ENCODE measurements around the gene NLRP9. TPM values are rescaled to one million over a fixed set of nuclear protein-coding genes. Genes with fewer than 3 reads are reported as not detected.

NLRP9 gene
- total RNA-seq, 1 donor from 2014 or later, result not detected

DNA sequence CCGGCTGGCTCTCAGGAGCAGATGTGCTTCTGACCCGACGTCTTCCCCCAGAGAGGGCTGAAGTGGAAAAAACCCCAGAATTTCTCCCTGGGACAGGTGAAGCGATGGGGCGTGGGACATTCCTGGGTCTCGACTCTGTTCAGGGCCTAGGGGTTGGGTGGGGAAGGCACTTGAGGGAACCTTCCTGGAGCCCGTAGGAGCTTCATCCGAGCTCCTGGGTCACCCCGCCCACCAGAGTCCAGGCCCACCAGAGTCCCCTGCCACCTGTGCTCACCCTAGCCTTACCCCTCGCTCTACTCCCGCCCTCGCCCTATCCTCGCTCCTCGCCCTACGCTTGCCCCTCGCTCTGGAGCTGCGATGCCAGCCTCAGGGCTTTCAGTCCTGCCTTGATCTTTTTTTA is 39.9 kb downstream of the NLRP9 start:
- DNase-seq (ENCODE audit: low spot score in 2 of 2, unreplicated experiment in 2 of 2), result no peak
- TF ChIP-seq CTCF (IDR thresholded peaks at IDR 0.05; ENCODE audit: unreplicated experiment), result no peak
- Mint-ChIP-seq H3K4me3 (no peak overlapping the region), H3K9me3 (peaks cover 7% of the 10 kb centered on the region), H3K27ac (no peak overlapping the region), H3K4me1 (no peaks in the 10 kb centered on the region), H3K27me3 (ENCODE audit: low read depth) (no peaks in the 10 kb centered on the region), H3K36me3 (peaks cover 42% of the 10 kb centered on the region)

DNA sequence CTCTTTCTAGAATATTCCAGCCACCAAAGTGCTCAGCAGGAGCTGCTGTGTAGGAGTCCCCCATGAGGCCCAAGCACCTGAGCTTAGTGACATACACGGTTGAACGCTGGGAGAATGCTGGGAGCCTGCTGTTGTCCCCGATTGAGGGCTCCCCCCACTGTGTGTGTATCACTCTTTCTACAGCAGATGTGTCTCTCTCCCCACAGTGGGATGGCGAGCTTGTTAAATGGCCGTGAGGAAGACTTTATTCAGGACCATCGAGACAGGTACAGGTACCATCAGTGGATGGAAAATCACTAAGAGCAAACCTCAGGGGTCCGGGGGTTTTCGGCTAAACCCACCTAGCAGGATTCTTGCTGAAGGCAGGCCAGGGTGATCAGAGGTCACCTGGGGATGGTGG is 40.5 kb downstream of the NLRP9 start:
- Mint-ChIP-seq H3K27me3 (ENCODE audit: low read depth) (no peaks in the 10 kb centered on the region), H3K4me1 (no peaks in the 10 kb centered on the region), H3K27ac (no peak overlapping the region), H3K9me3 (peaks cover 7% of the 10 kb centered on the region), H3K36me3 (peaks cover 39% of the 10 kb centered on the region), H3K4me3 (no peak overlapping the region)
- no peak for TF ChIP-seq CTCF (IDR thresholded peaks at IDR 0.05; ENCODE audit: unreplicated experiment)
- no peak for DNase-seq (ENCODE audit: low spot score in 2 of 2, unreplicated experiment in 2 of 2)

DNA sequence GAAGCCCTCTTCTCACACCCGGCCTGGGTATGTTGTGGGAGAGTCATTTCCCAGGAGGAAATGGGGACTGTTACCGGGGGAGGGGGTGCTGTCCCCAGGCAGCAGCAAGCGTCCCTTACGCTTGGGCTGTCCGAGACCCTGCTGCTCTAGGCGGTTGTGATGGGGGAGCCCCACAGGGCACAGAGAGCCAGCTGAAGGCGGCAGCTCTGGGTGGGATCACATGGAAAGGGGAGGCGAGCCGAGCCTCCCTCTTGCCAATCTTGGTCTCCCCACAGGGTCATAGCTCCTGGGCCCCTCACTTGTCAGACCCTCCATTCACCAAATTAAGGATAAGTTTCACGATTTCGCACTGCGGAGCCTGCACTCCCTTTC is 41.1 kb downstream of the NLRP9 start:
- Mint-ChIP-seq H3K27me3 (ENCODE audit: low read depth) (no peaks in the 10 kb centered on the region), H3K36me3 (peaks cover 34% of the 10 kb centered on the region), H3K4me1 (no peaks in the 10 kb centered on the region), H3K27ac (no peak overlapping the region), H3K4me3 (no peak overlapping the region), H3K9me3 (peaks cover 4% of the 10 kb centered on the region)
- no peak for TF ChIP-seq CTCF (IDR thresholded peaks at IDR 0.05; ENCODE audit: unreplicated experiment)
- no peak for DNase-seq (ENCODE audit: low spot score in 2 of 2, unreplicated experiment in 2 of 2)

GRCh38 chr19:55696301-55697068 is 41.7 kb downstream of the NLRP9 start:
- H3K27me3 Mint-ChIP-seq (ENCODE audit: low read depth), result no peaks in the 10 kb centered on the region
- no peak overlapping the region for H3K4me3 Mint-ChIP-seq
- TF ChIP-seq CTCF (IDR thresholded peaks at IDR 0.05; ENCODE audit: unreplicated experiment), result no peak
- no peaks in the 10 kb centered on the region for H3K4me1 Mint-ChIP-seq
- DNase-seq (ENCODE audit: low spot score in 2 of 2, unreplicated experiment in 2 of 2), result no peak
- peaks cover 1% of the 10 kb centered on the region for H3K9me3 Mint-ChIP-seq
- H3K27ac Mint-ChIP-seq, result no peak overlapping the region
- H3K36me3 Mint-ChIP-seq, result peaks cover 31% of the 10 kb centered on the region

GRCh38 chr19:55695511-55696290 is 42.5 kb downstream of the NLRP9 start:
- no peaks in the 10 kb centered on the region for H3K9me3 Mint-ChIP-seq
- no peak overlapping the region for H3K27ac Mint-ChIP-seq
- DNase-seq (ENCODE audit: low spot score in 2 of 2, unreplicated experiment in 2 of 2), result no peak
- H3K4me1 Mint-ChIP-seq, result no peaks in the 10 kb centered on the region
- H3K36me3 Mint-ChIP-seq, result peaks cover 29% of the 10 kb centered on the region
- H3K4me3 Mint-ChIP-seq, result no peak overlapping the region
- TF ChIP-seq CTCF (IDR thresholded peaks at IDR 0.05; ENCODE audit: unreplicated experiment), result no peak
- no peaks in the 10 kb centered on the region for H3K27me3 Mint-ChIP-seq (ENCODE audit: low read depth)
